ENCODE measurements around the gene HCST.

The HCST gene

DNA sequence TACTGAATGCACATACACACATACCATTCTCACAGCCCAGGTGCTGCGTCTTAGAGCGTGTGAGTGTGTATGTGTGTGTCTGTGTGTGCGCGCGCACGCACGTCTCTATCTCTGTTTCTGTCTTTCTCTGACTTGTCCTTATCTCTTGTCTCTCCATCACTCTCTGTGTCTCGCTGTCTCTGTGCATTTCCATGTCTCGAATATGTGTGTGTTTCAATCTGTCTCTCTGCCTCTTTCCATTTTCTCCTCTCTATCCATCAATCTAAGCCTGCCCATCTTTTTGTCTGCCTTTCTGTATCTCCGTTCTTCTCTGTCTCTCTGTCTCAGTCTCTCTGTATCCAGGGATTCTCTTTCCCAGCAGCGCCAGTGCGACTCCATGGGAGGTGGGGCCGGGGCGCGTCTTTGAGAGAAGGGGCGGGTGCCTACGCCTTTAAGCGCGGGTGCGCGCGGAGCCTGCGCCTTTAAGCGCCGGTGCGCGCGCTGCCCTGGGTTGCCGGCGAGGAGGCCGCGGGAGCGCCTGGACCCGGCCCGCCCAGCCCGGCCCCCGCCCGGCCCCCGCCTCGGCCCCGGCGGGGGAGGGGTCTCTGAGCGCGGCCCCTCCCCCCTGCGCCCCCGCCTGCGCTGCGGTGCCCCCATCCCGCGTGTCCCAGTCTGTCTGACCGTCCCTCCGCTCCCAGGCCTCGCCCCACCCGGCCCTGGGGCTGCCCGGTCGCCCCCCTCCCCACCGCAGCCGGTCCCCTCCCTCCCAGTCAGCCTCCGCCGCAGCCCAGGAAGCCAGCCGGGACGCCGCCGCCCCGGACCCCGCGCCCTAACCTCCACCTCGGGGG lies 33.8 kb downstream of the HCST start, which contains the start of gene LRFN3:
LRFN3 (plus strand) TSS at position 464 of the 827 bp plus-strand sequence. CDS start 3,052 bp downstream, outside the sequence.
- in situ Hi-C loops (cut with HindIII; ENCODE audit: low sequenced_read_pairs): no loop called here

DNA sequence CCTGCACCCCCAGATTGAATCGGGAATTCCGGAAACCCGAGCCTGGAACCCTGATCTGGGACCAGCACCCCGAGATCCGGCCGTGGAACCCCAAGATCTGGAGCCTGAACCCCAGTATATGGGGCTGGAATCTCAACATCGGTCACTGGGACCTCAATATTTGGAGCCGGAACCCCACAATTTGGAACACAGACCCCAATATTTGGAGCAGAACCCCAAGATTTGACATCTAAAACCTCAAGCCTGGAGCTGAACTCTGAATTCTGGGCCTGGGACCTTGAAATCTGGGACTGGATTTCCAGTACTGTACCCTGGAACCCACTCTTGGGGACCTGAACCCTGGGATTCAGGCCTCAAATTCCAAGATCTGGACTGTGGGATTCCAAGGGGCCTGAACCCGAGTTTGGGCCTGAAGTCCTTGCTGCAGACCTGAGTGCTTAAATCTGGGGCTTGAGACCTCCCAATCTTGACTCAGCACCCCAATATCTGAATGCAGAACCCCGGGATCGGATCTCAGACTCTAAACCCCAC lies 34.5 kb downstream of the HCST start:
- in situ Hi-C loops (cut with HindIII; ENCODE audit: low sequenced_read_pairs): no loop called here

DNA sequence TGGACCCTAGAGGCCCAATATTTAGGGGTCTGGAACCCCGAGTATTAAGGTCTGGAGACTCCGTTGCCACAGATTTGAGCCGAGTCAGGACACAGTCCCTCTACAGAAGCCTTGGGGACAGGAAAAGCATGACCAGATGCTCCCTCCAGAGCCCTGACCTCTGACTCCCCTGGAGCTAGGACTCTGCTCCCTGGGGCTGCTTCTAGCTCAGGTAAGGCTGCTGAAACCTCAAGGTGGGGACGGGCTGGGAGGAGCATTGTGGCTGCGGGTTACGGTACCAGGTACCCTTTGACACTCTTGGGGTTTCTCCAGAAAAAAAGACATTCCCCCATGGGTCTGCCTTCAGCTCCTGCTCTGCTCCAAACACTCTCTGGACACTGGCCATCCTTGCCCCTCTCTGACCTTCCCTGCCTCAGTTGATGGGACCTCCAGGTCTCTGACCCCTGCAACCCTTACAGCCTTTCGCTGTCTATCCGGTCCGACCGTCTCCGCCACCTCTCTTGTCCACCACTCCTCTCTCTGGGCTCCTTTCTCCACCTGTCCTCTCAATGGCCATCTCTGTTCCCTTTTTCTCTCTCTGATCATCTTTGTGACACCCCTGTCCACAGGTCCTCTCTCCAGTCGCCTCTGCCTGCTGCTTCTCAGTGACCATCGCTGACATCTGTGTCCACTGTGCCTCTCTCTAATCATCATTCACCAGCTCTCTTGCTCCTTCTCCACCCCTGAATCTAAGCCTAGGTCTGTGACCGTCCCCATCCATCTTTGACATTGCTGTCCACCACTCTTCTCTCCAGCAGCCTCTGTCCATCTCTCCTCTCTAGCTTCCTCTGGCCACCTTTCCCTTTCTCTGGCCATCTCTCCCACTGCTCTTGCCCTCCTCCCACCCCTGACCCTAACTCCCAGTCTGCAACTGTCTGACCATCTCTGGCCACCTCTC lies 35.3 kb downstream of the HCST start:
- in situ Hi-C loops (cut with HindIII; ENCODE audit: low sequenced_read_pairs): no loop called here

GRCh38 chr19:35938282-35939224 lies 36.2 kb downstream of the HCST start:
- in situ Hi-C loops (cut with HindIII; ENCODE audit: low sequenced_read_pairs): no loop called here

- in situ Hi-C loops (cut with HindIII; ENCODE audit: low sequenced_read_pairs): no loop called here
Measured at GRCh38 chr19:35939307-35940077, 37.2 kb downstream of the HCST start.

DNA sequence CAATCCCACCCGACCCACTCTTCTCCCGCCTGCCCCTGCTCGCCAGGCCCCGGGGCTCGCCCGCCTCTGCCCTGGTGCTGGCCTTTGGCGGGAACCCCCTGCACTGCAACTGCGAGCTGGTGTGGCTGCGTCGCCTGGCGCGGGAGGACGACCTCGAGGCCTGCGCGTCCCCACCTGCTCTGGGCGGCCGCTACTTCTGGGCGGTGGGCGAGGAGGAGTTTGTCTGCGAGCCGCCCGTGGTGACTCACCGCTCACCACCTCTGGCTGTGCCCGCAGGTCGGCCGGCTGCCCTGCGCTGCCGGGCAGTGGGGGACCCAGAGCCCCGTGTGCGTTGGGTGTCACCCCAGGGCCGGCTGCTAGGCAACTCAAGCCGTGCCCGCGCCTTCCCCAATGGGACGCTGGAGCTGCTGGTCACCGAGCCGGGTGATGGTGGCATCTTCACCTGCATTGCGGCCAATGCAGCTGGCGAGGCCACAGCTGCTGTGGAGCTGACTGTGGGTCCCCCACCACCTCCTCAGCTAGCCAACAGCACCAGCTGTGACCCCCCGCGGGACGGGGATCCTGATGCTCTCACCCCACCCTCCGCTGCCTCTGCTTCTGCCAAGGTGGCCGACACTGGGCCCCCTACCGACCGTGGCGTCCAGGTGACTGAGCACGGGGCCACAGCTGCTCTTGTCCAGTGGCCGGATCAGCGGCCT lies 37.9 kb downstream of the HCST start:
- in situ Hi-C loops (cut with HindIII; ENCODE audit: low sequenced_read_pairs): no loop called here

GRCh38 chr19:35940839-35941238 lies 38.5 kb downstream of the HCST start:
- in situ Hi-C loops (cut with HindIII; ENCODE audit: low sequenced_read_pairs): no loop called here

GRCh38 chr19:35942235-35942634 lies 39.9 kb downstream of the HCST start:
- in situ Hi-C loops (cut with HindIII; ENCODE audit: low sequenced_read_pairs): no loop called here

- in situ Hi-C loops (cut with HindIII; ENCODE audit: low sequenced_read_pairs): no loop called here
Measured at GRCh38 chr19:35943321-35944301, 41.3 kb downstream of the HCST start.

- in situ Hi-C loops (cut with HindIII; ENCODE audit: low sequenced_read_pairs): no loop called here
Measured at GRCh38 chr19:35944556-35944955, 42.2 kb downstream of the HCST start.

- in situ Hi-C loops (cut with HindIII; ENCODE audit: low sequenced_read_pairs): no loop called here
Measured at GRCh38 chr19:35945121-35945790, 42.9 kb downstream of the HCST start.

- in situ Hi-C loops (cut with HindIII; ENCODE audit: low sequenced_read_pairs): no loop called here
Measured at GRCh38 chr19:35946203-35946602, 43.9 kb downstream of the HCST start.

- in situ Hi-C loops (cut with HindIII; ENCODE audit: low sequenced_read_pairs): no loop called here
Measured at GRCh38 chr19:35949131-35949530, 46.8 kb downstream of the HCST start.
